ENCODE results near the gene GSTO2.

GSTO2 gene

DNA sequence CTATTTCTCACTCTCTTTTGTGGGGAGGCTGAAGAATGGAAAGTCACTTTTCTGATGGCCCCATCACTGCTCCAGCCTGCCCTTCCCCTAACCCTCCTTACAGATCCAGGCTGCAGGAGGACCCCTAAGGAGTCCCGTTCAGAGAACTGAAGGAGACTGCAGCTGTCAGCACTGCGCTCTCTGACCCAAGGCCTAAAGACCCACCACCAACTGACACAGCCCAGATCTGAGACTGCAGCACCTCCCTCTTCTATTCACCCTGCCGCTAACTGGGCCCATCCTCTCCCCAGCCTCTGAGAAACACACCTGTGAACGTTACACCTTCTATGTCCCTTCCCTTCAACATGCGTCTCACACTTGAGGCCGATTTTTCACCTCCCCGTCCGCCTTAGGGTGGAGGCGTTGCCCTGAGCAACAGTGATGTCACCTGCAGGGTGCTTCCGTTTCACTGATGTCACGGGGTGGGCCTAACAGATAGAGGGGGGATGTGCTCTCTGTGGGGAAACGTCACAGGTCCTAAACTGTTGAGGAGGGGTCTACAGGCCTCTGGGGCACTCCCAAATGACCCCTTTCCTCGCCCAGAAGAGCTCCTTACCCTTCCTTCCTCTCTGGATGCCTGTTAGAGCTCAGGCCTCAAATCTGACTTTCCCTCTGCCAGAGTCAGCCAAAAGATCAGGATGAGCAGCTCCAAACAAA, 64.2 kb downstream of the GSTO2 start:
- no peak for DNase-seq (ENCODE audit: low spot score)
- TF ChIP-seq, protein P1, sequence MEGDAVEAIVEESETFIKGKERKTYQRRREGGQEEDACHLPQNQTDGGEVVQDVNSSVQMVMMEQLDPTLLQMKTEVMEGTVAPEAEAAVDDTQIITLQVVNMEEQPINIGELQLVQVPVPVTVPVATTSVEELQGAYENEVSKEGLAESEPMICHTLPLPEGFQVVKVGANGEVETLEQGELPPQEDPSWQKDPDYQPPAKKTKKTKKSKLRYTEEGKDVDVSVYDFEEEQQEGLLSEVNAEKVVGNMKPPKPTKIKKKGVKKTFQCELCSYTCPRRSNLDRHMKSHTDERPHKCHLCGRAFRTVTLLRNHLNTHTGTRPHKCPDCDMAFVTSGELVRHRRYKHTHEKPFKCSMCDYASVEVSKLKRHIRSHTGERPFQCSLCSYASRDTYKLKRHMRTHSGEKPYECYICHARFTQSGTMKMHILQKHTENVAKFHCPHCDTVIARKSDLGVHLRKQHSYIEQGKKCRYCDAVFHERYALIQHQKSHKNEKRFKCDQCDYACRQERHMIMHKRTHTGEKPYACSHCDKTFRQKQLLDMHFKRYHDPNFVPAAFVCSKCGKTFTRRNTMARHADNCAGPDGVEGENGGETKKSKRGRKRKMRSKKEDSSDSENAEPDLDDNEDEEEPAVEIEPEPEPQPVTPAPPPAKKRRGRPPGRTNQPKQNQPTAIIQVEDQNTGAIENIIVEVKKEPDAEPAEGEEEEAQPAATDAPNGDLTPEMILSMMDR (IDR thresholded peaks at IDR 0.05; ENCODE audit: borderline replicate concordance, control extremely low read depth, extremely low read depth, insufficient read depth, missing control alignments): no peak
- in situ Hi-C loops (cut with MboI; ENCODE audit: low sequenced_read_pairs, unreplicated experiment): no loop called here

DNA sequence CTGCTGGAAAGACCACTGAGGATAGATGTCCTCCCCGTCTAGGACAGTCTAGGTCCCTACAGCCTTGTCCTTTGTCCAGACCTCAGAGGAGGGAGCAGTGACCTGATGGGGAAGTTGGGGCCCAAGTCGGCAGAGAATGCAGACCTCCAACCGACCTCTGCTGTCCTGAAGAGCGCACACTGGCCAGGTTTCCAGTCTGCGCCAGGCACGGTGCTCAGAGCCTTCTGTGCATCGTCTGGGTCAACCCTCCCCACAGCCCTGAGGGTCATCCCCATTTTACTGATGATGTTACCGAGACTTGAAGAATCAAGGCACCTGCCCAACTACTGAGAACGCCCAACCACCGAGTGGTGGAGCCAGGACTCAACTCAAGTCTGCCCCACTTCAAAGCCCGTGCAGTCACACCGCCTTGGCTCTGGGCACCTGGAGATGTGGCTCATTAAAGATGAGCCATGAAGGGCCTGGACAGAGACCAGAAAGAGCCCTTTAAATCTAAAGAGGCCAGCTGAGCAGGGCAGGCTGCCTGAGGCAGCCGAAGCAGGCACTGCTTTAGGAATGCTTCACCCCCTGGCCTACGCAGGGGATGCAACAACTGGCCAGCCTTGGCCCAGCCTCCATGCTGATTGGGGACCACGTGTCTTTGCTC, 64.9 kb downstream of the GSTO2 start:
- DNase-seq (ENCODE audit: low spot score): no peak
- TF ChIP-seq, protein P1 (IDR thresholded peaks at IDR 0.05; ENCODE audit: borderline replicate concordance, control extremely low read depth, extremely low read depth, insufficient read depth, missing control alignments): no peak
- in situ Hi-C loops (cut with MboI; ENCODE audit: low sequenced_read_pairs, unreplicated experiment): no loop called here

DNA sequence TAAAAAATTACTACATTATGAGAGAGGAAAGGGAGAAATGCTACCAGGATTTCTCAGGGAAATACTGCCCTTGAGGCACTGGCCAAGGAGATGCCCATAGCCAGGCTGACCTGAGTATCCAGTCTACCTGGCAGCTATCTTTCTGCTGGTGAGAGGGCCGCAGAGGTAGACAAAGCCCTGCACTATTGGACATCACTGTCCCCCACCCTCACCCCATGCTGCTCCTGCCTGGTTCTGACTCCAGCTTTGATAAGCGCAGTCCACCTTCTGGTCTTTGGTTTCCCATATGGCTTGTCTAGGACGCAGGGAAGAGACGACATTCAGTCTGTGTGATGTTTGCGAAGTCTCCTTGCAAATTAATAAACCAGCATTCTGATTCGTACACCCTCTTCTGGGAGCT, 65.6 kb downstream of the GSTO2 start:
- DNase-seq (ENCODE audit: low spot score): no peak
- in situ Hi-C loops (cut with MboI; ENCODE audit: low sequenced_read_pairs, unreplicated experiment): no loop called here
- TF ChIP-seq, protein P1 (IDR thresholded peaks at IDR 0.05; ENCODE audit: borderline replicate concordance, control extremely low read depth, extremely low read depth, insufficient read depth, missing control alignments): no peak

DNA sequence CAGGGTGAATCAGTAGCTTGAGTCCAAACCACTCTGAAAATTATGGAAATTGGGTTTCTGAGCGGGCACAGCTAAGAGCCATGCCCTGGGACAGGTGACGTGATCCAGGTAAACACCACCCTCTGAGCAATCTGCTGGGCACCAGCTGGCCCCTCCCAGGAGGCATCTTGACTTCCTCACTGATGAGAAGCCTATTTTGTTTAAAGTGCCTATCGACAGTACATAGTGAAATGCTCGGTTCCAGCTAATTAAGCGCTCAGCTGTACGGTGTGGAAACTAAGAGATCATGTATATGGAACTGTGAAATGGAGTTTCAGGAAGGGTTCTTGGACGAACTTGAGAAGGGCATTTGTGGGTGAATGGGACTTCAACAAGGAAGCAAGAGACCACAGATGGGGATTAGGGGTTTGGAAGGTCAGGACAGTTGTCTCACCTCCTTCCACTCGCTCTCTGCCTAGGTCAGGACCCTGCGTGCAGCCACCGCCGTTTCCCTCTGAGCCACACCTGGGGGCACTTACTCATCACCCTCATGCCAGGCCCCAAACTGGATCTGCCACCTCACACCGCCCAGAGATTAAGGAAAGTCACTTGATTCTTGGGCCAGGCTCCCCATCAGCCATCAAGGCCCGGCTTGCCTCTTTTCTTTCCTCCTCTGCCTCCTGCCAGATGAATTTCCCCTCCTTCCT, 66.1 kb downstream of the GSTO2 start:
- TF ChIP-seq, protein P1 (IDR thresholded peaks at IDR 0.05; ENCODE audit: borderline replicate concordance, control extremely low read depth, extremely low read depth, insufficient read depth, missing control alignments): no peak
- no peak for DNase-seq (ENCODE audit: low spot score)
- in situ Hi-C loops (cut with MboI; ENCODE audit: low sequenced_read_pairs, unreplicated experiment): no loop called here

DNA sequence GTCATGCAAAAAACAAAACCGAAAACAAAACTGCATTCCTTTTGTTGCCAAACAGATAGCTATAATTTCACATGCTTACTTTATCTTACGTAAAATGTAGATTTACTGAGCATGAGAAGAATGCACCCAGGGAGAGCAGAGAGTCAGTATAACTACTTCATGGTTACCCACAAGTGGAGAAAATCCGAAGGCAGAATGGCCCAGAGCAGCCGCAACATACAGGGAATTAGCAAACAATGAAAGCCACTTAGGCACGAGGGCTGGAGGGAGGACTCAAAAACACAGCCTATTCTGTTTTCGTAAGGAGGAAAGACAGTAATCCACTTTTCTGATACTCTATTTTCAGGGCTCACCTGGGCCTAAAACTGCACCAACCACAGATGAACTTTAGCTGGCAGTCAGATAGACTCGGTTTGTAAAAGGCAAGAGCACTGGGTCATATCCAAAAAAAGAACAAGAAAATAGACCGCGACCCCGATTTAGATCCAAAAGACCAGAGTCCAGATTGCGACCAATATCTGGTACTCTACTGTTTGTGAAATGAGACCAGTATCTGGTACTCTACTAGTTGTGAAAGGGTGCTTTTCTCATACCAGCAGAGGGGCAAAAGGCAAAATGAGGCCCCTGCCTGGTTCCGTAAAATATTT, 68.0 kb downstream of the GSTO2 start:
- in situ Hi-C loops (cut with MboI; ENCODE audit: low sequenced_read_pairs, unreplicated experiment): no loop called here
- TF ChIP-seq, protein P1 (IDR thresholded peaks at IDR 0.05; ENCODE audit: borderline replicate concordance, control extremely low read depth, extremely low read depth, insufficient read depth, missing control alignments): no peak
- peak; percentile 13 for DNase-seq (ENCODE audit: low spot score)

DNA sequence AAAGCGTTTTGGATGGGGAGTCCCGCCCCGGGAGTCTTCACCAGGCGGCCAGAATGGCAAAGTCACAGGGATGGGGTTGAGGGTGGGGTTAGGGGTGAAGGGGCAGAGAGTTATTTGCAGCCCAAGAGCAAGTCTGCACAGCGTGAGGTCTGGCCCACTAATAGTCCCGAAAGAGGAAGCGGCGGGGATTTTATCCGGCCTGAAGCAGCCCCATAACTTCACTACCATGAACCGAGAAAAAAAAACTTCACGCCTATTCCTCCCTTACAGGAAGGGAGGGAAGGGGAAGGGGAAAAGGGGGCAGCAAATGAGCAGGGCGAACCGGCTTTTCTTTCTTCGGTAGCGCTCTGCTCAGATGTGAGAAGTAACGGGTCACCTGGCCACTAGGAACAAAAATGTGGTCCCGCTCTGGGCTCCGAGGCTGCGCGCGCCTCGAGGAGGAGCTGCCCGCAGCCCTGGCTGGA, 68.6 kb downstream of the GSTO2 start:
- in situ Hi-C loops (cut with MboI; ENCODE audit: low sequenced_read_pairs, unreplicated experiment): no loop called here
- TF ChIP-seq, protein P1 (IDR thresholded peaks at IDR 0.05; ENCODE audit: borderline replicate concordance, control extremely low read depth, extremely low read depth, insufficient read depth, missing control alignments): no peak
- DNase-seq (ENCODE audit: low spot score): peak; percentile 64

All from GM13976 (cell line).